ENCODE data around the gene LRMDA. TPM values are rescaled to one million over a fixed set of nuclear protein-coding genes. Genes with fewer than 3 reads are reported as not detected.
"Not testable (repeated sequence)": the region's sequence is repeated elsewhere in the genome, so short reads cannot be mapped to it uniquely, and the experiment has no call there.

The LRMDA gene
- total RNA-seq, 4 donors from 2014 or later = 2.2 to 7.8 (median 4.5) TPM

DNA sequence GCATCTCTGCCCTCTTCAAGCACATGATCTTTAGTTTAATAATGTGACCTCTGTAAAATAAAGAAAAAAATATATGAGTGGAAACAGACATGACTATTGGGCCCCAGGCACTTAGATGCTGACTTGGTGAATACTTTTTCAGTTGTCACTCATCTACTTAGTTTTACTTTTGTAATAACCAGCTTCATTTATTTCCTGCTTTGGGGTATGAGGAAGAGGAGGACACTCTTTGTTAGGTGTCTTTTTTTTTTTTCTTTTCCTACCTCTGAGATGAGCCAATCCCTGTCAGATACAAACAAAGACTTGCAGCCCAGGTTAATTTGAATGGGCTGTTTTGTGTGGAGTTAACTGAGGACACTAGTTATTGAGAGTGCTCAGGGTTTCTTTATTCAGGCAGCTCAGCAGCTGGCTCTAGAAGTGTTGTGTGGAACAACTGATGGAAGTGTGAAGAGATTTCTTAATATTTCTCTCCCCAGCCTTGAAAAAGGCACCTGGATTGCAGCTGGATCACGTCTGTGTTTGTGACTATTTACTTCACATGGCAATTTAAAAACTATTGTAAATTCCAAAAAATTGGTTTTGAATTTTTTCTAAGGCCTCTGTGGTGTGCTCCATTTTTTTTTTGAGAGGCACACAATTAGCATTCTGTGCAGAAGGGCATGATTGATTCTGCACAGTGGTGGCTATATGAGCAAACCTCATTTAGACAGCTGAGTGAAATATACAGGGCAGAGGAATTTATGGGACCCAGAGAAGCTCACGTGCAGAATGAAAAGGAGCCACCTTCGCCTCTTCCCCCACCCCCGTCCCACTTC is 333.8 kb downstream of the LRMDA start:
- H3K4me1 ChIP-seq = no peaks in the 10 kb centered on the region
- WGBS, 2 donors (ENCODE audit: low coverage in 1 of 2) = 61 to 78% methylated on average over 4 of the region's 4 CpGs
- no peak for TF ChIP-seq EP300 (IDR thresholded peaks at IDR 0.05; ENCODE audit: low read depth)
- no peak for TF ChIP-seq POLR2A (IDR thresholded peaks at IDR 0.05)
- TF ChIP-seq POLR2AphosphoS5 (IDR thresholded peaks at IDR 0.05) = no peak
- TF ChIP-seq, protein P1, sequence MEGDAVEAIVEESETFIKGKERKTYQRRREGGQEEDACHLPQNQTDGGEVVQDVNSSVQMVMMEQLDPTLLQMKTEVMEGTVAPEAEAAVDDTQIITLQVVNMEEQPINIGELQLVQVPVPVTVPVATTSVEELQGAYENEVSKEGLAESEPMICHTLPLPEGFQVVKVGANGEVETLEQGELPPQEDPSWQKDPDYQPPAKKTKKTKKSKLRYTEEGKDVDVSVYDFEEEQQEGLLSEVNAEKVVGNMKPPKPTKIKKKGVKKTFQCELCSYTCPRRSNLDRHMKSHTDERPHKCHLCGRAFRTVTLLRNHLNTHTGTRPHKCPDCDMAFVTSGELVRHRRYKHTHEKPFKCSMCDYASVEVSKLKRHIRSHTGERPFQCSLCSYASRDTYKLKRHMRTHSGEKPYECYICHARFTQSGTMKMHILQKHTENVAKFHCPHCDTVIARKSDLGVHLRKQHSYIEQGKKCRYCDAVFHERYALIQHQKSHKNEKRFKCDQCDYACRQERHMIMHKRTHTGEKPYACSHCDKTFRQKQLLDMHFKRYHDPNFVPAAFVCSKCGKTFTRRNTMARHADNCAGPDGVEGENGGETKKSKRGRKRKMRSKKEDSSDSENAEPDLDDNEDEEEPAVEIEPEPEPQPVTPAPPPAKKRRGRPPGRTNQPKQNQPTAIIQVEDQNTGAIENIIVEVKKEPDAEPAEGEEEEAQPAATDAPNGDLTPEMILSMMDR (IDR thresholded peaks at IDR 0.05) = no peak
- H3K4me3 ChIP-seq = no peak overlapping the region
- intact Hi-C loops (cut with DNase I; ENCODE audit: low total_unique reads) (no loop called here), in situ Hi-C loops (cut with MboI; ENCODE audit: low pct_ligation_motif_present in 1 of 4, low pct_unique_long_range_greater_than_20kb in 1 of 4, low sequenced_read_pairs in 3 of 4) (no loop called here)
- H3K9me3 ChIP-seq = no peaks in the 10 kb centered on the region
- no peak for DNase-seq
- no peaks in the 10 kb centered on the region for H3K36me3 ChIP-seq
- no peak overlapping the region for H3K27ac ChIP-seq
- H3K27me3 ChIP-seq = no peaks in the 10 kb centered on the region

DNA sequence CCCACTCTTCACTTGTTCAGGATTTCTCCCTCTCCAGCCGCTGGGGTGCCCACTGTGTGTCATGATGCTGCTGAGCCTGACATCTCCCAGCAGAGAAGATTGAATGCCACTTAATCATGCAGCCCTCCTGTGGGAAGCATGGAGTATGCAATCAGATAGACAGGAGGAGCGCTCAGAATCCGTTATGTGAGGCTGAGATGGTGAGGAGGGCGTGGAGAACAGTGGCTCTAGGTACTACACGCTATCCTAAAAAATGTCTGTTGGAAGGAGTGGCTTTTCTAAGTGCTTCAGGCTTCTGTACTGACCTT is 334.3 kb downstream of the LRMDA start:
- DNase-seq = no peak
- 92% methylated on average over 5 of the region's 5 CpGs; no CpG with 5 or more reads in 1 of the 2 donors for WGBS, 2 donors (ENCODE audit: low coverage in 1 of 2)
- Histone ChIP-seq H3K4me1 (no peaks in the 10 kb centered on the region), H3K27ac (no peak overlapping the region), H3K4me3 (no peak overlapping the region), H3K36me3 (no peaks in the 10 kb centered on the region), H3K27me3 (no peaks in the 10 kb centered on the region), H3K9me3 (no peaks in the 10 kb centered on the region)
- TF ChIP-seq EP300 (IDR thresholded peaks at IDR 0.05; ENCODE audit: low read depth) (no peak), POLR2AphosphoS5 (IDR thresholded peaks at IDR 0.05) (no peak), POLR2A (IDR thresholded peaks at IDR 0.05) (no peak)
- TF ChIP-seq, protein P1 (IDR thresholded peaks at IDR 0.05) = no peak
- in situ Hi-C loops (cut with MboI; ENCODE audit: low pct_ligation_motif_present in 1 of 4, low pct_unique_long_range_greater_than_20kb in 1 of 4, low sequenced_read_pairs in 3 of 4) = no loop called here
- intact Hi-C loops (cut with DNase I; ENCODE audit: low total_unique reads) = no loop called here

DNA sequence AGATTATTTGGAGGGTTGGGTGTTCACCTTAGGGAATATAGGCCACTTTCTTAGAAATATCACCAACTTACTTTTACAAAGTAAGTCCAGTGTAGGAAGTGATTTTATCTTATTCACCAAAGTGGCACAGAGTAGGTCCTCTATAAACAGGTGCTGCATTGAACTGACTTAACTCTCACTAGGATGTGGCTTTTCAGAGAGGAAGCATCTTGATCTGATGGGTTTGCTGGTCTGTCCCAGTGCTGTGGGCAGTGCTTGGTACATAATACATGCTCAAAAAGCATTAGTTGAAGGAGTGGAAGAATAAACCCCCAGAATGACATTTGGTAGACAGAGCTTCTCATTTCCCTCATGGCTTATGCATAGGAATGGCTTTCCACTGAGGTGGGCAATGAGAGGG is 334.7 kb downstream of the LRMDA start:
- DNase-seq = no peak
- H3K4me3 ChIP-seq = no peak overlapping the region
- TF ChIP-seq POLR2A (IDR thresholded peaks at IDR 0.05) = no peak
- no peak for TF ChIP-seq EP300 (IDR thresholded peaks at IDR 0.05; ENCODE audit: low read depth)
- TF ChIP-seq, protein P1 (IDR thresholded peaks at IDR 0.05) = no peak
- TF ChIP-seq POLR2AphosphoS5 (IDR thresholded peaks at IDR 0.05) = no peak
- H3K27me3 ChIP-seq = no peaks in the 10 kb centered on the region
- in situ Hi-C loops (cut with MboI; ENCODE audit: low pct_ligation_motif_present in 1 of 4, low pct_unique_long_range_greater_than_20kb in 1 of 4, low sequenced_read_pairs in 3 of 4) = no loop called here
- no peaks in the 10 kb centered on the region for H3K9me3 ChIP-seq
- intact Hi-C loops (cut with DNase I; ENCODE audit: low total_unique reads) = no loop called here
- no peaks in the 10 kb centered on the region for H3K4me1 ChIP-seq
- no peak overlapping the region for H3K27ac ChIP-seq
- no peaks in the 10 kb centered on the region for H3K36me3 ChIP-seq

DNA sequence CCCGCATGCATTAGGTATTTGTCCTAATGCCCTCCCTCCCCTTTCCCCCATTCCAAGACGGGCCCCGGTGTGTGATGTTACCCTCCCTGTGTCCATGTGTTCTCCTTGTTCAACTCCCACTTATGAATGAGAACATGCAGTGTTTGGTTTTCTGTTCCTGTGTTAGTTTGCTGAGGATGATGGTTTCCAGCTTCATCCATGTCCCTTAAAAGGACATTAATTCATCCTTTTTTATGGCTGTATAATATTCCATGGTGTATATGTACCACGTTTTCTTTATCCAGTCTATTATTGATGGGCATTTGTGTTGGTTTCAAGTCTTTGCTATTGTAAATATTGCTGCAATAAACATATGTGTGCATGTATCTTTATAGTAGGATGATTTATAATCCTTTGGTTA is 335.3 kb downstream of the LRMDA start:
- H3K9me3 ChIP-seq; H3K36me3 ChIP-seq; in situ Hi-C loops (cut with MboI; ENCODE audit: low pct_ligation_motif_present in 1 of 4, low pct_unique_long_range_greater_than_20kb in 1 of 4, low sequenced_read_pairs in 3 of 4); DNase-seq; H3K27me3 ChIP-seq; intact Hi-C loops (cut with DNase I; ENCODE audit: low total_unique reads); H3K27ac ChIP-seq; H3K4me1 ChIP-seq; H3K4me3 ChIP-seq: not testable (repeated sequence)
- WGBS, 2 donors (ENCODE audit: low coverage in 1 of 2) = 88 to 91% methylated on average over 4 of the region's 4 CpGs

DNA sequence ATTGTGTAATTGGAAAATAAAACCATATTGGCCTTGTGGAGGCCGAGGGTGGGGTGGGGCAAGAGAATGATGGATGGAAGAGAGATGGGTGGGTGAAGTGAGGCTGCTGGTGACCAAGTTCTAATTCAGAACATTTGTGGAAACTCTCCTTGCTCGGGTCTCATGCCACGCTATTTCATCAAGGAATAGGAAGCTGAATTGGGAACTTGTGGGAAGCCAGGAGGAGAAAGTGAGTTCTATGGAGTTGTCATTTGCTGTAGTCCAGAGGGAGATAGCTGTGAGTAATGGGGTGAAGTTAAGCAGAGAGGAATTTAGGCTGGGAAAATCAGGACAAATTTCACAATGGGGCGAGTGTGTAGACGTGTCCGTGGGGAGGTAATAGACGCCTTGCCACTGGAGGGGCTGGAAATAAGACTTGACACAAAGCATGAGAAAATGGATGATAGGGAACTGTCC is 339.2 kb downstream of the LRMDA start:
- H3K9me3 ChIP-seq = no peaks in the 10 kb centered on the region
- no peaks in the 10 kb centered on the region for H3K36me3 ChIP-seq
- TF ChIP-seq, protein P1 (IDR thresholded peaks at IDR 0.05) = no peak
- TF ChIP-seq EP300 (IDR thresholded peaks at IDR 0.05; ENCODE audit: low read depth) (no peak), POLR2A (IDR thresholded peaks at IDR 0.05) (no peak), POLR2AphosphoS5 (IDR thresholded peaks at IDR 0.05) (no peak)
- H3K27me3 ChIP-seq = no peaks in the 10 kb centered on the region
- WGBS, 2 donors (ENCODE audit: low coverage in 1 of 2) = 81 to 87% methylated on average over 7 of the region's 7 CpGs
- H3K27ac ChIP-seq = no peak overlapping the region
- intact Hi-C loops (cut with DNase I; ENCODE audit: low total_unique reads) (no loop called here), in situ Hi-C loops (cut with MboI; ENCODE audit: low pct_ligation_motif_present in 1 of 4, low pct_unique_long_range_greater_than_20kb in 1 of 4, low sequenced_read_pairs in 3 of 4) (no loop called here)
- DNase-seq = no peak
- H3K4me3 ChIP-seq = no peak overlapping the region
- peaks cover 0 to 18% (median 0%) of the 10 kb centered on the region in 4 donors for H3K4me1 ChIP-seq

Data from transverse colon (tissue), 4 donors.